ELR (cell line): ENCODE data around the gene BET1L.
"Not testable (repeated sequence)": the region's sequence is repeated elsewhere in the genome, so short reads cannot be mapped to it uniquely, and the experiment has no call there.

Experiments
- DNase-seq: peaks from one replicate; pipeline ENCODE4 v3.0.0-alpha.2; 2015; ENCODE audit warnings: low read depth

BET1L gene

DNA sequence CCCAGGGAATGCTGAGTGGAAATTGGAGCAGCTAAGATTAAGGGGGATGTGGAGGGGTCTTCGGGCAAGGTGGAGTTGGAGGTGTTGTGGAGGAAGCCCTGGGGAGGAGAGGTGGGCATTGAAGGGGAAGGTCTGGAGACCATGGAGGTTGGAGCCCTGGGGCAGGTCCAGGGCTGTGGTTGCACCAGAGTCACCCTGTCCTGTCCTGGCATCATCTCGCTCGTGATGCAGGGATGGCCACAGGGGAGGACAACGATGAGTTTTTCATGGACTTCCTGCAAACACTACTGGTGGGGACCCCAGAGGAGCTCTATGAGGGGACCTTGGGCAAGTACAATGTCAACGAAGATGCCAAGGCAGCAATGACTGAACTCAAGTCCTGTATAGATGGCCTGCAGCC is 13.7 kb downstream of the BET1L start:
- not testable (repeated sequence) for DNase-seq

DNA sequence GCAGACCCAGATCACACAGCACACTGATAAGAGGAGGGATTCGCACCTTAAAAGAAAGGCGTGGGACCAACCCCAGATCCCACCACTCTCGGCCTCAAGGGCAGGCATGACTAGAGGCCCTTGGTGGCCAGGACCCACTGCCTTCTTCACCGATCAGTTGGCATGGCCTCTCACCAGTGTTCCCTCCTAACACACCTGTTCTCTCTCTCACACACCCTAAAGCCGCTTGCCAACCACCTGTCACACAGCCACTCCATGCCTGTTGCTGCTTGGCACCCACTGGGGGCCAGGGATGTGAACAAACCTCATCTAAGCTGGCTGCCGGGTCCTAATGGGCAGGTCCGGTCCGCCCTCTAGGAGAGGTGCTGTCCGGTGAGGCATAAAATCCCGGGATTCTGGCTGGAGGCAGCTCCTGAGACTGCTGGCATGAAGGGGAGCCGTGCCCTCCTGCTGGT is 14.5 kb downstream of the BET1L start, which contains the start of gene SCGB1C1:
SCGB1C1 (plus strand) TSS at position 405 of the 455 bp plus-strand sequence; CDS start at position 427, 22 bp downstream.
- not testable (repeated sequence) for DNase-seq

DNA sequence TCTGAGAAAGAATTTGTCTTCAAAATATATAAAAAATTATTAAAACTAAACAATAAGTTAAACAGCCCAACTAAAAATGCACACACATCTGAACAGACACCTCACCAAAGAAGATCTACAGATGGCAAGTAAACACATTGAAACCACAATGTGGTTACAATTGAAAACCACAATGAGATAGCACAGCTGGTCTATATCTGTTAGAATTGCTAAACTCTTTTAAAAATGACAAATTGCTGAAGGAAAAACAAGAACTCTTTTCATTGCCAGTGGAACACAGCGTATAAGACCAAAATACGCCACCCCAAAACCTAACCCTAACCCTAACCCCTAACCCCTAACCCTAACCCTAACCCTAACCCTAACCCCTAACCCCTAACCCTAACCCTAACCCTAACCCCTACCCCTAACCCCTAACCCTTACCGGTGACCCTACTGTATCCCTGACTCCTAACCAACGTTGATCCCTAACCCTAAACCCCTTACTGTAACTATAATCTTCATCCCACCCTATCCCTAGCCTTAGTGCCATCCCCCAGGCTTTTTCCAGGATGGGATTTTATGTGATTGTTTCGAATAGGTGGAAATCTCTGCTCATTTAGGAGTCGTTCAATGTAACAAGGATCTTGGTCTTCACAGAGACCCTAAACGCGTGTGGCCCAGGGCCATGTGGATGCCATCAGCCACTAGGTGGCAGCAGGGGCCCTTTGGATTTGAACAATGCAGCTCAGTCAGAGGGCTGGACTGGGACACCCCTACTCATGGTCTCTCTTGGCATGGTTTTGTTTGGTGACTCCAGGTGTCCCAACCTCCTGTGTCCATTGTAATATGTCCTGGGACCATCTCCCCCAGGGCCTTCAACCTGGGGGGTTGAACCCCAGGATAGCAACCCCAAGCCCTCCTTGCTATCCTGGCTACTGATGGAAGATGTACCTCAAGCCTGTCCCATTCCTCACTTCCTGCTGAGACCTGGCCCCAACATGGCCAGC is 15.4 kb downstream of the BET1L start:
- not testable (repeated sequence) for DNase-seq

DNA sequence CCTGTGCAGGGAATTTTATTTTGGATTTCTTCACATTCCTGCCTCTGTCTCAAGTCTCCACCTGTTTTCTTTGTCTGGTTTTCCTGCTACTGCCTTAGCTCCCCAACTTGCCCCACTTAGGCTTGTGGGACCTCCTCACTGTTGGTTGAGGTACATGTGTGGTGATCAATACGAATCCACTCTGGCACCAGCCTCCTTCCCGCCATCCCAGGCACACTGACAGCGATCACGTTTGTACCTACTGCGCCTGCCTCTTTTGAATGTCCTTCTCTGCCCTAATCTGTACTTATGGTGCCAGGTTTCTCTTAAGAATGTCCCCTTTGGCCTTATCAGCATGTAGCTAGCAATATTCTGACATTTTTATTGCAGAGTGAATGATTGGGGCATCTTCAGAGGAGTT is 16.7 kb downstream of the BET1L start:
- not testable (repeated sequence) for DNase-seq

DNA sequence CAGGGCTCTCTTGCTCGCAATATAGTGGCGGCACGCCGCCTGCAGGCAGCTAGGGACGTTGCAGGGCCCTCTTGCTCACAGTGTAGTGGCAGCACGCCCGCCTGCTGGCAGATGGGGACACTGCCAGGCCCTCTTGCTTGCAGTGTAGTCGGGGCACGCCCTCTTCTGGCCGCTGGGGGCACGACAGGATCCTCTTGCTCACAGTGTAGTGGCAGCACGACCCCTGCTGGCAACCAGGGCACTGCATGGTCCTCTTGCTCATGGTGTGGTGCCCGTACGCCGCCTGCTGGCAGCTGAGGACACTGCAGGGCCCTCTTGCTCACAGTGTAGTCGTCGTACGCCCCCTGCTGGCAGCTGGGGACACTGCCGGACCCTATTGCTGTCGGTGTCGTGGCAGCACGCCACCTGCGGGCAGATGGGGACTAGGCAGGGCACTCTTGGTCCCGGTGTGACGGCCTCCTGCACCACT is 17.3 kb downstream of the BET1L start:
- not testable (repeated sequence) for DNase-seq

DNA sequence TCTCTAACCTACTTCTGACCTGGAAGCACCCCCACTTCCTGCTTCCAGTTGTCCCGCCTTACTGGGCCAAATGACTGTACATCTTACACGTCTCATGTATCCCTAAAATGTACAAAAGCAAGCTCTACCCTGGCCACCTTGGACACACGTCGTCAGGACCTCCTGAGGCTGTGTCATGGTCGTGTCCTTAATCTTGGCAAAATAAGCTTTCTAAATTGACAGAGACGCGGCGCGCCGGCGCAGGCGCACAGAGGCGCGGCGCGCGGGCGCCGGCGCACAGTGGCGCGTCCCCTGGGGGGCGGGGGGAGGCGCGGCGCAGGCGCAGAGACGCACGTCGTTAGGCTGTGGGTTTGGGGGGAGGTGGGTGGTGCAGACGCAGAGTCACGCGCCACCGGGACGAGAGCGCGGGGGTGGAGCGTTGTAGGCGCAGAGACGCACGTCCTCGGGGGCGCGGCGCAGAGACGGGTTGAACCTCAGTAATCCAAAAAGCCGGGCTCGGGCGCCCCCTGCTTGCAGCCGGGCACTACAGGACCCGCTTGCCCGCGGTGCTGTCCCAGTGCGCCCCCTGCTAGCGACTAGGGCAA is 17.9 kb downstream of the BET1L start:
- DNase-seq: not testable (repeated sequence)

DNA sequence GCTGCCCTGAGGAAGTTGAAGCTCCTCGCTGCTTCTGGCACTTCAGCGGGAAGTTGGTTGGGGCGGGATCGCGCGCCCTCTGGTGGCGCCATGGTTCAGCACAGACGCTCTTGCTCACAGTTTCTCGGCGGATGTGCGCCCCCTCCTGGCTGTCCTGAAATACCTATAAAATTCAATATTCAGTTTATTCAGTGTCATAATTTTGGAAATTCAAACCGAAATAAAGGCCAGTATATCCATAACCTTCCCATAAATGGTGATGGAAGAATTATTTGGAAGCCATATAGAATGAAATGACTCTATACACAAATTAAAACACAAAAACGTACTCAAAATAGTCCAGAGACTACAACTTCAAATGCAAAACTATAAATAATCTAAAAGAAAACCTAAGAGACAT is 27.0 kb downstream of the BET1L start:
- not testable (repeated sequence) for DNase-seq
